H9 (cell line): ENCODE measurements around the gene RNU5B-1. TPM values are rescaled to one million over a fixed set of nuclear protein-coding genes. Genes with fewer than 3 reads are reported as not detected.

Source experiments
- DNase-seq: peaks from one replicate; pipeline ENCODE4 v3.0.0-alpha.2; 2017
- H2AFZ ChIP-seq: one replicate; pipeline ENCODE4 v1.6.1; 2013; ENCODE audit warnings: mild to moderate bottlenecking, low read length, control low read depth, moderate library complexity
- H2AK5ac ChIP-seq: 2 replicates; pipeline ENCODE4 v1.6.1; 2013; ENCODE audit warnings: low read length, control low read depth, mixed read lengths; ENCODE audit not compliant: insufficient read length
- H2BK120ac ChIP-seq: one replicate; pipeline ENCODE4 v1.6.1; 2013; ENCODE audit warnings: low read depth, mild to moderate bottlenecking, low read length, control low read depth, inconsistent platforms; ENCODE audit not compliant: poor library complexity, severe bottlenecking
- H2BK12ac ChIP-seq: 2 replicates; pipeline ENCODE4 v1.6.1; 2013; ENCODE audit warnings: low read length, control low read depth, mixed read lengths, low read depth; ENCODE audit not compliant: insufficient read length
- H2BK15ac ChIP-seq: 2 replicates; pipeline ENCODE4 v1.6.1; 2013; ENCODE audit warnings: low read depth, low read length, control low read depth
- H2BK20ac ChIP-seq: one replicate; pipeline ENCODE4 v1.6.1; 2013; ENCODE audit warnings: low read depth, mild to moderate bottlenecking, low read length, control low read depth, inconsistent platforms; ENCODE audit not compliant: poor library complexity, severe bottlenecking
- H2BK5ac ChIP-seq: 2 replicates; pipeline ENCODE4 v1.6.1; 2013; ENCODE audit warnings: low read length, control low read depth, mixed read lengths; ENCODE audit not compliant: insufficient read length
- H3K14ac ChIP-seq: 2 replicates; pipeline ENCODE4 v1.6.1; 2013; ENCODE audit warnings: low read length, control low read depth; ENCODE audit not compliant: insufficient read depth
- H3K18ac ChIP-seq: 2 replicates; pipeline ENCODE4 v1.6.1; 2013; ENCODE audit warnings: low read depth, mild to moderate bottlenecking, mixed read lengths, low read length, control low read depth; ENCODE audit not compliant: insufficient read length
- H3K23ac ChIP-seq: 2 replicates; pipeline ENCODE4 v1.6.1; 2013; ENCODE audit warnings: low read length, control low read depth, mixed read lengths, low read depth; ENCODE audit not compliant: insufficient read length
- H3K23me2 ChIP-seq: 2 replicates; pipeline ENCODE4 v1.6.1; 2013; ENCODE audit warnings: low read depth, mild to moderate bottlenecking, mixed read lengths, low read length, control low read depth; ENCODE audit not compliant: insufficient read length, poor library complexity, severe bottlenecking
- H3K27ac ChIP-seq: 2 replicates; pipeline ENCODE4 v1.5.1; 2013; ENCODE audit warnings: low read length, control low read depth, mixed read lengths, low read depth; ENCODE audit not compliant: insufficient read length
- H3K27me3 ChIP-seq: 2 replicates; pipeline ENCODE4 v1.6.1; 2013; ENCODE audit warnings: low read length, control low read depth, inconsistent platforms; ENCODE audit not compliant: insufficient read depth
- H3K4ac ChIP-seq: 2 replicates; pipeline ENCODE4 v1.6.1; 2013; ENCODE audit warnings: low read depth, mild to moderate bottlenecking, control low read depth, inconsistent platforms, low read length, moderate library complexity
- H3K4me1 ChIP-seq: 2 replicates; pipeline ENCODE4 v1.6.1; 2013; ENCODE audit warnings: low read length, control low read depth, inconsistent platforms; ENCODE audit not compliant: insufficient read depth
- H3K4me2 ChIP-seq: 2 replicates; pipeline ENCODE4 v1.6.1; 2013; ENCODE audit warnings: low read length, control low read depth, mixed read lengths; ENCODE audit not compliant: insufficient read length, insufficient read depth
- H3K56ac ChIP-seq: 2 replicates; pipeline ENCODE4 v1.6.1; 2013; ENCODE audit warnings: low read depth, mild to moderate bottlenecking, mixed read lengths, low read length, control low read depth; ENCODE audit not compliant: insufficient read length
- H3K79me1 ChIP-seq: 2 replicates; pipeline ENCODE4 v1.6.1; 2013; ENCODE audit warnings: low read depth, mild to moderate bottlenecking, moderate library complexity, low read length, control low read depth, inconsistent platforms; ENCODE audit not compliant: insufficient read depth, poor library complexity, severe bottlenecking
- H3K79me2 ChIP-seq: 2 replicates; pipeline ENCODE4 v1.6.1; 2013; ENCODE audit warnings: low read length, control low read depth, inconsistent platforms; ENCODE audit not compliant: insufficient read depth
- H3K9ac ChIP-seq: 2 replicates; pipeline ENCODE4 v1.6.1; 2013; ENCODE audit warnings: low read length, control low read depth, mixed read lengths; ENCODE audit not compliant: insufficient read length; ENCODE audit errors: extremely low read depth
- H3K9me3 ChIP-seq: one replicate; pipeline ENCODE4 v1.6.1; 2013; ENCODE audit warnings: low read depth, low read length, inconsistent platforms; ENCODE audit not compliant: control insufficient read depth
- H3T11ph ChIP-seq: one replicate; pipeline ENCODE4 v1.6.1; 2013; ENCODE audit warnings: mild to moderate bottlenecking, low read length, control low read depth, inconsistent platforms
- H4K20me1 ChIP-seq: one replicate; pipeline ENCODE4 v1.6.1; 2013; ENCODE audit not compliant: control insufficient read depth, insufficient read length, insufficient read depth
- H4K5ac ChIP-seq: 2 replicates; pipeline ENCODE4 v1.6.1; 2013; ENCODE audit warnings: low read depth, mild to moderate bottlenecking, mixed read lengths, low read length, control low read depth; ENCODE audit not compliant: insufficient read length
- H4K8ac ChIP-seq: replicated peaks from 2 replicates; pipeline ENCODE4 v1.6.1; 2013; ENCODE audit warnings: low read length, control low read depth, mixed read lengths, low read depth; ENCODE audit not compliant: insufficient read length
- H4K91ac ChIP-seq: 2 replicates; pipeline ENCODE4 v1.6.1; 2013; ENCODE audit warnings: low read depth, mild to moderate bottlenecking, moderate library complexity, mixed read lengths, low read length, control low read depth; ENCODE audit not compliant: insufficient read length
- H3K27ac Mint-ChIP-seq, 3 experiments: 2 replicates in 2 of 3; 3 replicates in 1 of 3; pipeline ENCODE4 v1.8.0; 2020 to 2021; ENCODE audit warnings: mixed read lengths in 3 of 3, mild to moderate bottlenecking in 1 of 3, moderate library complexity in 1 of 3
- H3K27me3 Mint-ChIP-seq: 2 replicates; pipeline ENCODE4 v1.8.0; 2021; ENCODE audit warnings: low read depth, mild to moderate bottlenecking, moderate library complexity, mixed read lengths
- H3K36me3 Mint-ChIP-seq, 3 experiments: 2 replicates in 2 of 3; 3 replicates in 1 of 3; pipeline ENCODE4 v1.8.0; 2020 to 2021; ENCODE audit warnings: low read depth in 3 of 3, mixed read lengths in 3 of 3; ENCODE audit not compliant: insufficient read depth in 1 of 3
- H3K4me1 Mint-ChIP-seq, 2 experiments: 2 replicates each; pipeline ENCODE4 v1.8.0; 2020; ENCODE audit warnings: mixed read lengths in 2 of 2
- H3K4me3 Mint-ChIP-seq, 2 experiments: 2 replicates in 1 of 2; 3 replicates in 1 of 2; pipeline ENCODE4 v1.8.0; 2020 to 2021; ENCODE audit warnings: mild to moderate bottlenecking in 2 of 2, mixed read lengths in 2 of 2, moderate library complexity in 1 of 2
- H3K9me3 Mint-ChIP-seq, 2 experiments: 2 replicates in 1 of 2; 3 replicates in 1 of 2; pipeline ENCODE4 v1.8.0; 2020; ENCODE audit warnings: mild to moderate bottlenecking in 2 of 2, mixed read lengths in 2 of 2, moderate library complexity in 1 of 2
- WGBS: extraction: QIAGEN DNeasy Blood & Tissue Kit; methylation state at CpG from one replicate; pipeline ENCODE4 v1.1.7; 2013; ENCODE audit warnings: missing lambda C conversion rate, low lambda C conversion rate, mixed read lengths; ENCODE audit not compliant: insufficient read length; ENCODE audit errors: extremely low coverage; 5-methylcytosine and 5-hydroxymethylcytosine counted together
- total RNA-seq: library from RNA; stranded (reverse); gene quantifications from 2 replicates; pipeline ENCODE4 v1.2.1, GENCODE V29; 2021
- TF ChIP-seq, protein P1 (sequence below): fragments of 200-600 bp; sonication (generic); conservative IDR thresholded peaks from 3 replicates; pipeline ENCODE4 v1.8.0; 2021; ENCODE audit warnings: antibody characterized with exemption, mild to moderate bottlenecking

The RNU5B-1 gene
- total RNA-seq, 1 experiment from 2014 or later = not detected

DNA sequence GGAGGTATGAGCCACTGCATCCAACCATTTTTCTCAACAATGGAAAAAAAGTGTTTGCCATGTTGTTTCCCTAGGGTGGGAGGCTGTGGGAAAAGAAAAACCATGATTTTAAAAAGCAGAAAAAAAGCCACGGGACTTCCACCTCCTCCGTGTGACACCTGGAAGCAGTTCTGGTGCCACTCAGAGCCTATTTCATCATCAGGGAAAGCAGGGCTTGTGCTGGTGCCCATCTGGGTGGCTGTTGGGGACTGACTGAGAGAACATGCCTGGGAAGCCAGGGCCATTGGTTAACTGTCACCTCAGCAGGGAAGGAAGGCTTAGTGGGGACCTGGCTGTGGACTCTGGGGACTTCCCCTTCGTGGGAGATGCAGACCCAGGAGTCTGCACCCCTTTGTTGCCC is 7.3 kb downstream of the RNU5B-1 start:
- Histone ChIP-seq H3K27me3 (no peaks in the 10 kb centered on the region), H3K4me1 (no peaks in the 10 kb centered on the region), H3K79me2 (no peaks in the 10 kb centered on the region), H4K5ac (no peak overlapping the region), H3K27ac (no peak overlapping the region), H3K4ac (no peak overlapping the region), H3K14ac (no peak overlapping the region; the same call in 1 of the 2 replicates), H2BK12ac (no peak overlapping the region), H3K9ac (no peak overlapping the region), H3K56ac (no peak overlapping the region), H2BK5ac (no peak overlapping the region), H4K8ac (no peak overlapping the region), H2AK5ac (no peak overlapping the region), H3K23ac (no peak overlapping the region), H3K9me3 (no peaks in the 10 kb centered on the region), H4K91ac (no peak overlapping the region), H3K23me2 (no peaks in the 10 kb centered on the region), H3T11ph (no peak overlapping the region), H2BK20ac (no peak overlapping the region), H2AFZ (no peak overlapping the region), H4K20me1 (no peaks in the 10 kb centered on the region), H3K4me2 (no peak overlapping the region), H2BK120ac (no peak overlapping the region), H3K18ac (peak overlapping the region; percentile 20), H3K79me1 (no peaks in the 10 kb centered on the region), H2BK15ac (no peak overlapping the region)
- TF ChIP-seq, protein P1, sequence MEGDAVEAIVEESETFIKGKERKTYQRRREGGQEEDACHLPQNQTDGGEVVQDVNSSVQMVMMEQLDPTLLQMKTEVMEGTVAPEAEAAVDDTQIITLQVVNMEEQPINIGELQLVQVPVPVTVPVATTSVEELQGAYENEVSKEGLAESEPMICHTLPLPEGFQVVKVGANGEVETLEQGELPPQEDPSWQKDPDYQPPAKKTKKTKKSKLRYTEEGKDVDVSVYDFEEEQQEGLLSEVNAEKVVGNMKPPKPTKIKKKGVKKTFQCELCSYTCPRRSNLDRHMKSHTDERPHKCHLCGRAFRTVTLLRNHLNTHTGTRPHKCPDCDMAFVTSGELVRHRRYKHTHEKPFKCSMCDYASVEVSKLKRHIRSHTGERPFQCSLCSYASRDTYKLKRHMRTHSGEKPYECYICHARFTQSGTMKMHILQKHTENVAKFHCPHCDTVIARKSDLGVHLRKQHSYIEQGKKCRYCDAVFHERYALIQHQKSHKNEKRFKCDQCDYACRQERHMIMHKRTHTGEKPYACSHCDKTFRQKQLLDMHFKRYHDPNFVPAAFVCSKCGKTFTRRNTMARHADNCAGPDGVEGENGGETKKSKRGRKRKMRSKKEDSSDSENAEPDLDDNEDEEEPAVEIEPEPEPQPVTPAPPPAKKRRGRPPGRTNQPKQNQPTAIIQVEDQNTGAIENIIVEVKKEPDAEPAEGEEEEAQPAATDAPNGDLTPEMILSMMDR = no peak
- no peak for DNase-seq
- Mint-ChIP-seq H3K27me3 (peaks cover 2% of the 10 kb centered on the region; the same call in 1 of the 2 replicates), H3K4me1 (peaks cover 12 to 16% of the 10 kb centered on the region in 2 experiments; a peak in 3 of 4 replicates), H3K36me3 (no peaks in the 10 kb centered on the region), H3K4me3 (no peak overlapping the region), H3K27ac (peak overlapping the region in 1 of 3 experiments; percentile 59; a peak in 1 of 7 replicates), H3K9me3 (no peaks in the 10 kb centered on the region)
- no CpG with 5 or more reads among the region's 3 CpGs for WGBS
